ENCODE measurements around the gene COX8A. TPM values are rescaled to one million over a fixed set of nuclear protein-coding genes. Genes with fewer than 3 reads are reported as not detected.
A peak's percentile ranks its signal among the peaks of the same experiment; 100 is the strongest.

Gene COX8A
- total and polyA plus RNA-seq, 9 of the 15 experiments (the other 6 are each of a cell fraction or from before 2014, with no cell fraction given): 274 to 1,206 (median 526) TPM

- TF ChIP-seq, protein P1, sequence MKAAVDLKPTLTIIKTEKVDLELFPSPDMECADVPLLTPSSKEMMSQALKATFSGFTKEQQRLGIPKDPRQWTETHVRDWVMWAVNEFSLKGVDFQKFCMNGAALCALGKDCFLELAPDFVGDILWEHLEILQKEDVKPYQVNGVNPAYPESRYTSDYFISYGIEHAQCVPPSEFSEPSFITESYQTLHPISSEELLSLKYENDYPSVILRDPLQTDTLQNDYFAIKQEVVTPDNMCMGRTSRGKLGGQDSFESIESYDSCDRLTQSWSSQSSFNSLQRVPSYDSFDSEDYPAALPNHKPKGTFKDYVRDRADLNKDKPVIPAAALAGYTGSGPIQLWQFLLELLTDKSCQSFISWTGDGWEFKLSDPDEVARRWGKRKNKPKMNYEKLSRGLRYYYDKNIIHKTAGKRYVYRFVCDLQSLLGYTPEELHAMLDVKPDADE (conservative IDR thresholded peaks at IDR 0.05; ENCODE audit: control insufficient read depth, low read depth, low read length): no peak
- TF ChIP-seq NFIC (IDR thresholded peaks at IDR 0.05): no peak
- no peak for TF ChIP-seq CTBP1 (IDR thresholded peaks at IDR 0.05; ENCODE audit: borderline replicate concordance)
- no peak for TF ChIP-seq KLF13 (tag; IDR thresholded peaks at IDR 0.05; ENCODE audit: borderline replicate concordance, low read depth)
- peak; percentile 67 for TF ChIP-seq REST (IDR thresholded peaks at IDR 0.05; ENCODE audit: borderline replicate concordance)
- TF ChIP-seq REST (CRISPR knock-in tag; IDR thresholded peaks at IDR 0.05; ENCODE audit: low read depth): no peak
- no peak for TF ChIP-seq DMBX1 (CRISPR knock-in tag; IDR thresholded peaks at IDR 0.05; ENCODE audit: borderline replicate concordance)
- TF ChIP-seq, protein P2, sequence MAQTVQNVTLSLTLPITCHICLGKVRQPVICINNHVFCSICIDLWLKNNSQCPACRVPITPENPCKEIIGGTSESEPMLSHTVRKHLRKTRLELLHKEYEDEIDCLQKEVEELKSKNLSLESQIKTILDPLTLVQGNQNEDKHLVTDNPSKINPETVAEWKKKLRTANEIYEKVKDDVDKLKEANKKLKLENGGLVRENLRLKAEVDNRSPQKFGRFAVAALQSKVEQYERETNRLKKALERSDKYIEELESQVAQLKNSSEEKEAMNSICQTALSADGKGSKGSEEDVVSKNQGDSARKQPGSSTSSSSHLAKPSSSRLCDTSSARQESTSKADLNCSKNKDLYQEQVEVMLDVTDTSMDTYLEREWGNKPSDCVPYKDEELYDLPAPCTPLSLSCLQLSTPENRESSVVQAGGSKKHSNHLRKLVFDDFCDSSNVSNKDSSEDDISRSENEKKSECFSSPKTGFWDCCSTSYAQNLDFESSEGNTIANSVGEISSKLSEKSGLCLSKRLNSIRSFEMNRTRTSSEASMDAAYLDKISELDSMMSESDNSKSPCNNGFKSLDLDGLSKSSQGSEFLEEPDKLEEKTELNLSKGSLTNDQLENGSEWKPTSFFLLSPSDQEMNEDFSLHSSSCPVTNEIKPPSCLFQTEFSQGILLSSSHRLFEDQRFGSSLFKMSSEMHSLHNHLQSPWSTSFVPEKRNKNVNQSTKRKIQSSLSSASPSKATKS (CRISPR knock-in tag; IDR thresholded peaks at IDR 0.05): no peak
- no peak for TF ChIP-seq BCOR (IDR thresholded peaks at IDR 0.05)
- peak; percentile 84 for TF ChIP-seq SMC3 (conservative IDR thresholded peaks at IDR 0.05; ENCODE audit: insufficient read depth, low read depth, low read length)
- TF ChIP-seq, protein P3, sequence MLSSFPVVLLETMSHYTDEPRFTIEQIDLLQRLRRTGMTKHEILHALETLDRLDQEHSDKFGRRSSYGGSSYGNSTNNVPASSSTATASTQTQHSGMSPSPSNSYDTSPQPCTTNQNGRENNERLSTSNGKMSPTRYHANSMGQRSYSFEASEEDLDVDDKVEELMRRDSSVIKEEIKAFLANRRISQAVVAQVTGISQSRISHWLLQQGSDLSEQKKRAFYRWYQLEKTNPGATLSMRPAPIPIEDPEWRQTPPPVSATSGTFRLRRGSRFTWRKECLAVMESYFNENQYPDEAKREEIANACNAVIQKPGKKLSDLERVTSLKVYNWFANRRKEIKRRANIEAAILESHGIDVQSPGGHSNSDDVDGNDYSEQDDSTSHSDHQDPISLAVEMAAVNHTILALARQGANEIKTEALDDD (IDR thresholded peaks at IDR 0.05): no peak
- TF ChIP-seq PURB (CRISPR knock-in tag; IDR thresholded peaks at IDR 0.05; ENCODE audit: low read depth): no peak
- no peak for TF ChIP-seq ZBTB8A (IDR thresholded peaks at IDR 0.05; ENCODE audit: partially characterized antibody)
- TF ChIP-seq CBX1 (IDR thresholded peaks at IDR 0.05; ENCODE audit: low read depth): no peak
- peak; percentile 16; the same call in 1 of the 2 replicates for TF ChIP-seq STAG1 (CRISPR knock-in tag; IDR thresholded peaks at IDR 0.05; ENCODE audit: borderline replicate concordance)
- TF ChIP-seq LCOR (CRISPR knock-in tag; IDR thresholded peaks at IDR 0.05): no peak
Observed at GRCh38 chr11:63945477-63946163, 28.8 kb upstream of the COX8A start (continued).

Data from K562 (cell line).